PC-9 (cell line): ENCODE results near the gene ZSCAN5B.

Source experiments
- EZH2 ChIP-seq: fragments of 200-600 bp; sonication (generic); IDR thresholded peaks from 2 replicates; pipeline ENCODE4 v1.8.0; 2017; ENCODE audit warnings: antibody characterized with exemption, low read depth
- TF ChIP-seq, protein P1 (sequence below): fragments of 200-600 bp; sonication (generic); conservative IDR thresholded peaks from 2 replicates; pipeline ENCODE4 v1.6.1; 2017; ENCODE audit warnings: mixed run types, antibody characterized with exemption, mild to moderate bottlenecking, moderate library complexity

DNA sequence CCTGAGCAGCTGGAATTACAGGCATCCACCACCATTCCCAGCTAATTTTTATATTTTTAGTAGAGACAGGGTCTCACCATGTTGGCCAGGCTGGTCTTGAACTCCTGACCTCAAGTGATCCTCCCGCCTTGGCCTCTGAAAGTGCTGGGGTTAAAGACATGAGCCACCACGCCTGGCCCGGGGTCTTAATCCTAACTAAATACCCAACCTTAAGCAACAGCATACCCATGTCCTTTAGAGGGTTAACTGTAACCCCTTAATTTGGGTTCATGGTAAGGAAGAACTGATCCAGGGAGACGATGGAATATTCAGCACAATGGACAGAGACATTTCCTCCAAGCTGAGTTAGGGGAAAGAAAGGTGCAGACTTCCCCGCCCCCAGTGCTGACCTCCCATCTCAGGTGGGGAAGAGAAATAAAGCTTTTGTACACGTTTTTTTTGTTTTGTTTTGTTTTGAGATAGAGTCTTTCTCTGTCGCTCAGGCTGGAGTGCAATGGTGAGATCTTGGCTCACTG lies 30.5 kb downstream of the ZSCAN5B start:
- TF ChIP-seq, protein P1, sequence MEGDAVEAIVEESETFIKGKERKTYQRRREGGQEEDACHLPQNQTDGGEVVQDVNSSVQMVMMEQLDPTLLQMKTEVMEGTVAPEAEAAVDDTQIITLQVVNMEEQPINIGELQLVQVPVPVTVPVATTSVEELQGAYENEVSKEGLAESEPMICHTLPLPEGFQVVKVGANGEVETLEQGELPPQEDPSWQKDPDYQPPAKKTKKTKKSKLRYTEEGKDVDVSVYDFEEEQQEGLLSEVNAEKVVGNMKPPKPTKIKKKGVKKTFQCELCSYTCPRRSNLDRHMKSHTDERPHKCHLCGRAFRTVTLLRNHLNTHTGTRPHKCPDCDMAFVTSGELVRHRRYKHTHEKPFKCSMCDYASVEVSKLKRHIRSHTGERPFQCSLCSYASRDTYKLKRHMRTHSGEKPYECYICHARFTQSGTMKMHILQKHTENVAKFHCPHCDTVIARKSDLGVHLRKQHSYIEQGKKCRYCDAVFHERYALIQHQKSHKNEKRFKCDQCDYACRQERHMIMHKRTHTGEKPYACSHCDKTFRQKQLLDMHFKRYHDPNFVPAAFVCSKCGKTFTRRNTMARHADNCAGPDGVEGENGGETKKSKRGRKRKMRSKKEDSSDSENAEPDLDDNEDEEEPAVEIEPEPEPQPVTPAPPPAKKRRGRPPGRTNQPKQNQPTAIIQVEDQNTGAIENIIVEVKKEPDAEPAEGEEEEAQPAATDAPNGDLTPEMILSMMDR, result no peak
- TF ChIP-seq EZH2, result no peak
